ENCODE measurements around the gene MYO1D. TPM values are rescaled to one million over a fixed set of nuclear protein-coding genes. Genes with fewer than 3 reads are reported as not detected.
A peak's percentile ranks its signal among the peaks of the same experiment; 100 is the strongest.

MYO1D gene
- total RNA-seq, 1 donor from 2014 or later, result 12.1 TPM

- intact Hi-C loops (cut with micrococcal nuclease), result loop anchor here (5.0 kb wide), 2 partner anchors 48 to 103 kb away; no protein-coding TSS in a partner anchor
- Mint-ChIP-seq H3K4me3 (peak overlapping the region; percentile 64), H3K36me3 (ENCODE audit: low read depth) (no peaks in the 10 kb centered on the region), H3K27ac (peak overlapping the region; percentile 92), H3K27me3 (ENCODE audit: insufficient read depth) (peaks cover 4% of the 10 kb centered on the region), H3K4me1 (ENCODE audit: low read depth) (peaks cover 42% of the 10 kb centered on the region), H3K9me3 (no peaks in the 10 kb centered on the region)
- DNase-seq (ENCODE audit: low spot score), result no peak
Measured at GRCh38 chr17:32504166-32504990, 372.5 kb downstream of the MYO1D start.

GRCh38 chr17:32503251-32504165 is 373.4 kb downstream of the MYO1D start:
- peak; percentile 52 for DNase-seq (ENCODE audit: low spot score)
- peaks cover 42% of the 10 kb centered on the region for H3K4me1 Mint-ChIP-seq (ENCODE audit: low read depth)
- H3K36me3 Mint-ChIP-seq (ENCODE audit: low read depth), result no peaks in the 10 kb centered on the region
- no peaks in the 10 kb centered on the region for H3K9me3 Mint-ChIP-seq
- H3K27me3 Mint-ChIP-seq (ENCODE audit: insufficient read depth), result peaks cover 4% of the 10 kb centered on the region
- intact Hi-C loops (cut with micrococcal nuclease), result loop anchor here (1.0 to 5.0 kb wide), 4 partner anchors 16 to 104 kb away; no protein-coding TSS in a partner anchor
- H3K27ac Mint-ChIP-seq, result peak overlapping the region; percentile 92
- H3K4me3 Mint-ChIP-seq, result peak overlapping the region; percentile 63

GRCh38 chr17:32502710-32503109 is 374.2 kb downstream of the MYO1D start:
- Mint-ChIP-seq H3K36me3 (ENCODE audit: low read depth) (no peaks in the 10 kb centered on the region), H3K4me1 (ENCODE audit: low read depth) (peaks cover 42% of the 10 kb centered on the region), H3K4me3 (peak overlapping the region; percentile 63), H3K27me3 (ENCODE audit: insufficient read depth) (peaks cover 4% of the 10 kb centered on the region), H3K27ac (peak overlapping the region; percentile 92), H3K9me3 (no peaks in the 10 kb centered on the region)
- intact Hi-C loops (cut with micrococcal nuclease), result loop anchor here (1.0 to 5.0 kb wide), 4 partner anchors 15 to 105 kb away; no protein-coding TSS in a partner anchor
- DNase-seq (ENCODE audit: low spot score), result no peak

GRCh38 chr17:32502013-32502412 is 374.9 kb downstream of the MYO1D start:
- no peaks in the 10 kb centered on the region for H3K27me3 Mint-ChIP-seq (ENCODE audit: insufficient read depth)
- peaks cover 42% of the 10 kb centered on the region for H3K4me1 Mint-ChIP-seq (ENCODE audit: low read depth)
- no peak overlapping the region for H3K4me3 Mint-ChIP-seq

GRCh38 chr17:32498391-32498790 is 378.5 kb downstream of the MYO1D start:
- H3K9me3 Mint-ChIP-seq, result no peaks in the 10 kb centered on the region
- no peaks in the 10 kb centered on the region for H3K36me3 Mint-ChIP-seq (ENCODE audit: low read depth)
- H3K4me1 Mint-ChIP-seq (ENCODE audit: low read depth), result peaks cover 18% of the 10 kb centered on the region
- no peak overlapping the region for H3K27ac Mint-ChIP-seq
- H3K4me3 Mint-ChIP-seq, result no peak overlapping the region
- intact Hi-C loops (cut with micrococcal nuclease), result no loop called here
- H3K27me3 Mint-ChIP-seq (ENCODE audit: insufficient read depth), result no peaks in the 10 kb centered on the region
- DNase-seq (ENCODE audit: low spot score), result no peak

More at GRCh38 chr17:32502013-32502412, 374.9 kb downstream of the MYO1D start:
- Mint-ChIP-seq H3K36me3 (ENCODE audit: low read depth) (no peaks in the 10 kb centered on the region), H3K9me3 (no peaks in the 10 kb centered on the region), H3K27ac (peak overlapping the region; percentile 62)
- no peak for DNase-seq (ENCODE audit: low spot score)
- intact Hi-C loops (cut with micrococcal nuclease), result loop anchor here (5.0 kb wide), 2 partner anchors 50 to 105 kb away; no protein-coding TSS in a partner anchor

- no peaks in the 10 kb centered on the region for H3K36me3 Mint-ChIP-seq (ENCODE audit: low read depth)
- no peaks in the 10 kb centered on the region for H3K27me3 Mint-ChIP-seq (ENCODE audit: insufficient read depth)
- no peak overlapping the region for H3K4me3 Mint-ChIP-seq
- intact Hi-C loops (cut with micrococcal nuclease), result no loop called here
- H3K27ac Mint-ChIP-seq, result no peak overlapping the region
- peaks cover 17% of the 10 kb centered on the region for H3K4me1 Mint-ChIP-seq (ENCODE audit: low read depth)
- no peaks in the 10 kb centered on the region for H3K9me3 Mint-ChIP-seq
- no peak for DNase-seq (ENCODE audit: low spot score)
Measured at GRCh38 chr17:32497431-32498205, 379.3 kb downstream of the MYO1D start.

GRCh38 chr17:32496395-32497073 is 380.4 kb downstream of the MYO1D start:
- Mint-ChIP-seq H3K4me3 (no peak overlapping the region), H3K4me1 (ENCODE audit: low read depth) (peaks cover 17% of the 10 kb centered on the region), H3K27me3 (ENCODE audit: insufficient read depth) (no peaks in the 10 kb centered on the region), H3K9me3 (no peaks in the 10 kb centered on the region), H3K36me3 (ENCODE audit: low read depth) (no peaks in the 10 kb centered on the region), H3K27ac (no peak overlapping the region)
- intact Hi-C loops (cut with micrococcal nuclease), result no loop called here
- no peak for DNase-seq (ENCODE audit: low spot score)

- Mint-ChIP-seq H3K9me3 (no peaks in the 10 kb centered on the region), H3K4me3 (no peak overlapping the region), H3K36me3 (ENCODE audit: low read depth) (no peaks in the 10 kb centered on the region), H3K27ac (no peak overlapping the region), H3K4me1 (ENCODE audit: low read depth) (peaks cover 18% of the 10 kb centered on the region), H3K27me3 (ENCODE audit: insufficient read depth) (no peaks in the 10 kb centered on the region)
- DNase-seq (ENCODE audit: low spot score), result no peak
- intact Hi-C loops (cut with micrococcal nuclease), result no loop called here
Measured at GRCh38 chr17:32495359-32496231, 381.3 kb downstream of the MYO1D start.

- no peaks in the 10 kb centered on the region for H3K27me3 Mint-ChIP-seq (ENCODE audit: insufficient read depth)
- intact Hi-C loops (cut with micrococcal nuclease), result no loop called here
- DNase-seq (ENCODE audit: low spot score), result no peak
- no peak overlapping the region for H3K27ac Mint-ChIP-seq
- H3K36me3 Mint-ChIP-seq (ENCODE audit: low read depth), result peaks cover 3% of the 10 kb centered on the region
- no peak overlapping the region for H3K4me3 Mint-ChIP-seq
- peaks cover 19% of the 10 kb centered on the region for H3K4me1 Mint-ChIP-seq (ENCODE audit: low read depth)
- no peaks in the 10 kb centered on the region for H3K9me3 Mint-ChIP-seq
Measured at GRCh38 chr17:32494621-32495358, 382.1 kb downstream of the MYO1D start.

GRCh38 chr17:32493976-32494513 is 382.9 kb downstream of the MYO1D start:
- no peaks in the 10 kb centered on the region for H3K27me3 Mint-ChIP-seq (ENCODE audit: insufficient read depth)
- no peak overlapping the region for H3K27ac Mint-ChIP-seq
- no peak for DNase-seq (ENCODE audit: low spot score)
- intact Hi-C loops (cut with micrococcal nuclease), result no loop called here
- no peaks in the 10 kb centered on the region for H3K9me3 Mint-ChIP-seq
- peaks cover 23% of the 10 kb centered on the region for H3K4me1 Mint-ChIP-seq (ENCODE audit: low read depth)
- H3K4me3 Mint-ChIP-seq, result no peak overlapping the region
- peaks cover 10% of the 10 kb centered on the region for H3K36me3 Mint-ChIP-seq (ENCODE audit: low read depth)

Data from activated T-helper 1 cell treated with anti-CD3 and anti-CD28 coated beads, Interleukin-12 subunit alpha, Interleukin-12 subunit beta, Interleukin-2, Interleukin-4 antibody, amounts not matched to agents 30 ng/mL and 10 ng/mL and 1 ng/mL, durations not matched to agents 14 hours and 24 hours and 36 hours (primary cell).